ENCODE measurements around the gene HOXC5. TPM values are rescaled to one million over a fixed set of nuclear protein-coding genes. Genes with fewer than 3 reads are reported as not detected.

The HOXC5 gene
- total and polyA plus RNA-seq, 3 donors from 2014 or later: 1.3 to 5.5 (median 1.9) TPM

GRCh38 chr12:54027442-54027786 is 5.4 kb upstream of the HOXC5 start:
- no peaks in the 10 kb centered on the region for H3K27me3 ChIP-seq
- no peak for DNase-seq
- H3K27ac ChIP-seq: no peak overlapping the region
- no peaks in the 10 kb centered on the region for H3K36me3 ChIP-seq (ENCODE audit: low read depth, missing control alignments)
- H3K9me3 ChIP-seq: no peaks in the 10 kb centered on the region
- intact Hi-C loops (cut with DNase I; ENCODE audit: low total_unique reads): no loop called here
- peaks cover 35% of the 10 kb centered on the region for H3K4me1 ChIP-seq
- H3K4me3 ChIP-seq: no peak overlapping the region
- WGBS, 2 donors: 51 to 65% methylated on average over 3 of the region's 3 CpGs
- TF ChIP-seq POLR2A (IDR thresholded peaks at IDR 0.05) (no peak), CTCF (IDR thresholded peaks at IDR 0.05) (no peak)

- H3K36me3 ChIP-seq (ENCODE audit: low read depth, missing control alignments): no peaks in the 10 kb centered on the region
- intact Hi-C loops (cut with DNase I; ENCODE audit: low total_unique reads): no loop called here
- no peaks in the 10 kb centered on the region for H3K27me3 ChIP-seq
- H3K27ac ChIP-seq: peak within 1 kb of the TSS; percentile 0 to 67
- TF ChIP-seq CTCF (IDR thresholded peaks at IDR 0.05): no peak
- no peak for TF ChIP-seq POLR2A (IDR thresholded peaks at IDR 0.05)
- peaks cover 36% of the 10 kb centered on the region for H3K4me1 ChIP-seq
- peak; percentile 59 for DNase-seq
- H3K4me3 ChIP-seq: peak within 1 kb of the TSS; percentile 13 to 21
- no peaks in the 10 kb centered on the region for H3K9me3 ChIP-seq
- WGBS, 2 donors: 32 to 34% methylated on average over 36 of the region's 36 CpGs
These were observed 4.3 kb upstream of the HOXC5 start, which contains the start of gene HOXC6 for GRCh38 chr12:54028314-54029201. TSS of gene HOXC6 (plus strand) at chr12:54028440. CDS start at chr12:54028522, 82 bp downstream.

- Histone ChIP-seq H3K9me3 (no peaks in the 10 kb centered on the region), H3K4me1 (peaks cover 26% of the 10 kb centered on the region), H3K36me3 (ENCODE audit: low read depth, missing control alignments) (no peaks in the 10 kb centered on the region), H3K4me3 (no peak overlapping the region), H3K27ac (peak overlapping the region; percentile 80 to 89), H3K27me3 (no peaks in the 10 kb centered on the region)
- 47 to 49% methylated on average over 47 to 52 of the region's 53 CpGs for WGBS, 2 donors
- no peak for TF ChIP-seq CTCF (IDR thresholded peaks at IDR 0.05)
- TF ChIP-seq POLR2A (IDR thresholded peaks at IDR 0.05): no peak
- intact Hi-C loops (cut with DNase I; ENCODE audit: low total_unique reads): loop anchor here (5.0 kb wide), 1 partner anchor 163 kb away; no protein-coding TSS in a partner anchor
- DNase-seq: no peak
These were observed 3.1 kb upstream of the HOXC5 start for GRCh38 chr12:54029529-54030441.

- peak overlapping the region; percentile 39 to 51 for H3K4me3 ChIP-seq
- peak overlapping the region; percentile 80 to 89 for H3K27ac ChIP-seq
- intact Hi-C loops (cut with DNase I; ENCODE audit: low total_unique reads): loop anchor here (5.0 kb wide), 1 partner anchor 162 kb away; no protein-coding TSS in a partner anchor
These were observed 2.4 kb upstream of the HOXC5 start for GRCh38 chr12:54030442-54030801.

More at GRCh38 chr12:54030442-54030801, 2.4 kb upstream of the HOXC5 start:
- 31 to 41% methylated on average over 7 of the region's 7 CpGs for WGBS, 2 donors
- DNase-seq: no peak
- TF ChIP-seq CTCF (IDR thresholded peaks at IDR 0.05) (no peak), POLR2A (IDR thresholded peaks at IDR 0.05) (no peak)
- H3K27me3 ChIP-seq: no peaks in the 10 kb centered on the region
- no peaks in the 10 kb centered on the region for H3K9me3 ChIP-seq
- H3K36me3 ChIP-seq (ENCODE audit: low read depth, missing control alignments): no peaks in the 10 kb centered on the region
- H3K4me1 ChIP-seq: peaks cover 26% of the 10 kb centered on the region

All from testis (tissue), 3 donors.